ENCODE data around the gene KLRG1.

Gene KLRG1

DNA sequence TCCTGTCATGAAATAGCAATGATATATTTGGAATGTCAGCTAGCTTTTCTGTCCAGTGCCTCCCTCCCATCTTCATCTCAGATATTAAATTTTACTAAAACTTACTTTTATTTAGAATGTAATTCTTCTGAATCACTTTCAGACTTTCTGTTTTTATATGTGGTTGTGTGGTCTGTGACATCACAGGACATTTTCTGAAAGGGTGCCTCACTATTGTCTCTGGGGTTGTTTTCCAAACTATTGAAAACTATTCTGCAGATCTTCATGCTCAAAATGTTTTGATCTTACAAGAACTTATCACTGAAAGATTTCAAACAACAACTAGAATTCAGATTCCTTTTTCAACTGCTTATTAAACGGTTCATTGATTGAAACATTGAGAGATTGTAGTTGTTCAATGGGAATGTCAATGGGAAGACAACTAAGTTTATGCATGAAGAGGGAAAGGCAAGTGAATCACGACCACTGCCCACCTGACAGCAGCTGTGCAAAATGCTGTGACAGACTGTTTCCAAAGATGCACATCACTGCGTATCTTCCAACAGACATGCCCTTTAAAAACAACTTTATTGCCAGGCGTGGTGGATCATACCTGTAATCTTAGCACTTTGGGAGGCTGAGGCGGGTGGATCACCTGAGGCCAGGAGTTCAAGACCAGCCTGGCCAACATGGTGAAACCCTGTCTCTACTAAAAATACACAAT lies 51.3 kb downstream of the KLRG1 start:
- DNase-seq (ENCODE audit: low read depth in 2 of 2): no peak

DNA sequence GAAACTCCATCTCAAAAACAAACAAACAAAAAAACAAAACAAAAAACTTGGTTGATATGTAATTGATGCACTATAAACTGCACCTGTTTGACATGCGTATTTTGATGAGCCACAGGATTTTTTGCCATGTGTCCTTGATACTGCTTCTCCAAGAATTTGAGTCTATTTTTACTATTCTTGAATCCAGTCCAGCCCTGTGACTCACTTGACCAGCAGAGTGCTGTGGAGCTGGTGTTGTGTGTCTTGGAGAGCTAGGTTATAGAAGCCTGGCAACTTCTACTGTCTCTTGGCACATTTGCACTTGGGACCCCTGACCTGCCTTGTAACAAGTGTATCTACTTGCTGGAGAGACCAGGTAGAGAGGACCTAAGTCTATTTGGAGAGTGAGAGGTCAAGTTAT lies 52.0 kb downstream of the KLRG1 start:
- no peak for DNase-seq (ENCODE audit: low read depth in 2 of 2)

DNA sequence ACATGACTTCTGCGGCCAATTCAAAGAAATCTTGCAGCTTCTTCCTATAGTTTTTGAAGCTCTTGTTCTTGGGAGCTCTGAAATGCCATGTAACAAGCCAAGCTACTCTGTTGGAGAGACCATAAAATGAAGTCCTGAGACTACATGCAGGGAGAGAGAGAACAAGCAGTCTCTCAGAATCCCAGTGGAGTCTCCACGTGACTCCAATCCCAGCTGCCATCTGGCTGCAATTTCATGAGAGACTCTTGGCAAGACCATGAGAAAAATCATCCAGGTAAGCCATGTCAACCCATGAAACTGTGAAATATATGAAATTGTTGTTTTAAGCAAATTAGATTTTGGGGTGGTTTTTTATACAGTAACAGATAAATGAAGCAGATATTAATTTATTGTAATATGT lies 54.4 kb downstream of the KLRG1 start:
- no peak for DNase-seq (ENCODE audit: low read depth in 2 of 2)

DNA sequence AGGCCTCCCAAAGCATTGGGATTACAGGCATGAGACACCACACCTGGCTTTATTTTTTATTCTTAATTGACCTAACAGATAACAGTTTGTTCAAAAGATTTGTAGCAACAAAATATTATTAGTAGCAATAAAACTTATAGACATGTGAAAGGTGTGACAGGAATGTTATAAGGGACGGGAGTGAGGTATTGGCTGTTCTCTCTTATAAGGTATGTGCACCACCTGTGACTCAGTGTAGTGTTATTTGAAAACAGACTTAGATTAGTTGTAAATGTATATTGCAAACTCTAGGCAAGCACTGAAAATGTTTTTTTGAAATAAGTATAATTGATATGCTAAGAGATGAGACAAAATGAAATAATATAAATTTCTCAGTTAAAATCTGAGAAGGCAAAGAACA lies 57.8 kb downstream of the KLRG1 start:
- no peak for DNase-seq (ENCODE audit: low read depth in 2 of 2)

DNA sequence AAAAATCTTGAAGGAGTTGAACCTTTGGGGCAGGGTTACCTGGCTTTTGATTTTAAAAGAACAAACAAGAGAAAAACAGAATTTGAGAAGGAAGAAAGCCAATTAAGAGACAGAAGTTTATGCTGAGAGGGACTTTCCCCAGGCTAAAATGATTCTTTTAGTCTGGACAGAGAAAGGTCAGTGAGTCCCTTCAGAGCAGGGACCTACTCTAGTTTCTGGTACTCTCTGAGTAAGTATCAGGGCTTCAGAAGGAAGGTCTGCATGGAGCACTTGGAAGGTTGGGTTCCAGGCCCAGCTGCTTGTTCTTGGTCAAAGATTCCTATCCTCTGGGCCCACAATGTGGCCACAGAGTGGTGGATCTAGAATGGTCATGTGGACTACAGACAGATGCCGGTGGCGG lies 59.6 kb downstream of the KLRG1 start:
- no peak for DNase-seq (ENCODE audit: low read depth in 2 of 2)

DNA sequence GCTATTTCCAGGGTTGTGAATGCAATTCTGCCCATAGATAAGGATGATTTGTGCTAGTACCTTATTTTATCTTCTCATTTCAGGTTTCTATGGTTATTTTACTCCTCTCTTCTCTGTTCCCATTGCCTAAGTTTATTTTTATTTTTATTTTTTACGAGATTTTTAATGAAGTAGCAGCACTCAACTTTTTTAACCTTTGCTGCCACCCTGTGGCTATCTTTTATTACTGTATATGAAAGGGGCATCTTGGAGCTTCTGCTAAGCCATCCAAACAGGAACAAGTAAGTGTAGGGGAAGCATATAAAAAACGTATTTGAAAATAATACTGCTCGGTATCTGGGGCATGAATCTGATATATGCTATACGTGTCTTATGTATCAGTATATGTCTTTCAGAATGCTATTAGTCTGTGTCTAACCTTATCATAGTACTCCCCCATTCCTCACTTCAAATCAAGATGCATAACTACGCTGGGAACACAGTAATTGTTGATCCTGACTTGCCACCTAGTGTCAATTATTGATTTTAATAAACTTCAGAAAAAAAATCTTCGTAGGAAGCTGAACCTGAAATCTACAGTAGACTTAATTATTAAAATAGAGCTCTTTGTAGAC lies 60.3 kb downstream of the KLRG1 start:
- DNase-seq (ENCODE audit: low read depth in 2 of 2): no peak

DNA sequence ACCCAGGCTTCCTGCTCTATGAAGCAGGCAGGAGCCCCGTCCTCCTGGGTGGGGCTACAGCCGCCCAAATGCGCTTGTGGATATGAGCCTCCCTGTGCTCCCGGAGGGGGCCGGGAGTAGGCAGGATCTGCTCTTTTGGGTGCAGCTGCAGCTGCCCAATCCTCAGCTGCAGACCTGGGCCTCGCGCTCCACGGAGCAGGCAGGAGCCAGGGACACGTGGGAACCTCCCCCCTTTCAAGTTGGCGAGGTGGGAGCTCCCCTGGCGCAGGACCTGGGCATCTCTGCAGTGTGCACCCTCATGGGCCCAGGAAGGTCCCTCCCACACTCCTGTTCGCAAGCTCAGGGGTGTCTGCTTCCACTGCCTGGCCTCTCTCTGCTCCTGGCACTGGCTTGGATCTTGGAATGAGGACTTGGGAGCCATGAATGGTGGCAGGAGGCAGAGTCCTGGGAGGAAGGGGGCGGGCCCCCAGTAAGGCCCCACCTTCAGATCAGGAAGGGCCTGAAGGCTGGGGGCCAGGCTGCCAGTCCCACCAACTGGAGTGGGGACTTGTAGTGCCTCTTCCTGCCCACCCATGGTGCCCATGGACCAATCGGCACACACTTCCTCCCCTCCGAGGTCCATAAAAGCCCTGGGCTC lies 61.3 kb downstream of the KLRG1 start:
- DNase-seq (ENCODE audit: low read depth in 2 of 2): no peak

DNA sequence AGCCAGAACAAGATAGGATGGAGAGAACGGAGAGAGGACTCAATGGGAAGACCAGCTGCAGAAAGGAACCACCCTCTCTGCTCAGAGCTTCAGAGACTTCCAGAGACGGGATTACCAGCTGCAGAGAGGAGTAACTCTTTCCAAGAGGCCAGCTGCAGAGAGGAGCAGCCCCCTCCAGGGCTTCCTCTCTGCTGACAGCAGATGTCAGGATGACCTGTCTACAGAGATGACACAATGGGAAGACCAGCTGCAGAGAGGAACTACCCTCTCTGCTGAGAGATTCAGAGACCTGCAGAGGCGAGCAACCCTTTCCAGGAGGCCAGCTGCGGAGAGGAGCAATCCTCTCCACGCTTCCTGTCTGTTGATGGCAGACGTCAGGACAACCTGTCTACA lies 61.8 kb downstream of the KLRG1 start:
- no peak for DNase-seq (ENCODE audit: low read depth in 2 of 2)

DNA sequence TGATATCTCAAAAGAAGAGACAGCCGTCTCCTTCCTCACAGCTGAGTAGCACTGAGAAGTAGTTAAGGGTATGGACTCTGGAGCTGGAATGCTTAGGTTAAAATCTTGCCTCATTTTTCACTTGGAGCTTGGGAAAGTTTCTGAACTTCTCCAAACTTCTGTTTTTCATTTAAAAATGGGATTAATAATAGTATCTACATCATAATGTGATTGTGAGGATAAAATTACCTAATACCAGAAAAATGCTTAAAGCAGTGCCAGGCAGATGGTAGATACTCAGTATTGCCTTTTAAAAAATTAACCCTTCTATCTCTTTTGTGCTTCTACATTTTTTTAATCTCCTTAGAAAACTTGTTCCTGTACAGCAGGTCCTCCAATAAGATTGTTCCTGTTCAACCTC lies 63.3 kb downstream of the KLRG1 start:
- no peak for DNase-seq (ENCODE audit: low read depth in 2 of 2)

Measured in stimulated activated CD8-positive, alpha-beta memory T cell treated with anti-CD3 and anti-CD28 coated beads, Interleukin-15, amount 100 ng/mL, for 4 hours (primary cell).